HG02588 (cell line): ENCODE measurements around the gene THAP10.

Experiments
- ATAC-seq: cut with Tn5 transposase; IDR thresholded peaks from one replicate; pipeline ENCODE4 v1.9.1; 2021; ENCODE audit warnings: mild to moderate bottlenecking, moderate library complexity; ENCODE audit not compliant: unreplicated experiment

The THAP10 gene

GRCh38 chr15:70854666-70854976, 37.6 kb downstream of the THAP10 start:
- ATAC-seq, result no peak

GRCh38 chr15:70853973-70854665, 38.1 kb downstream of the THAP10 start, which contains the start of gene LARP6:
Gene LARP6 (minus strand): TSS chr15:70854157. CDS start chr15:70854088, 69 bp downstream.
- no peak for ATAC-seq

- ATAC-seq, result no peak
These were observed 38.8 kb downstream of the THAP10 start for GRCh38 chr15:70853318-70853972.

- no peak for ATAC-seq
These were observed 39.5 kb downstream of the THAP10 start for GRCh38 chr15:70852501-70853317.

GRCh38 chr15:70851889-70852288, 40.3 kb downstream of the THAP10 start:
- no peak for ATAC-seq

GRCh38 chr15:70845602-70846360, 46.5 kb downstream of the THAP10 start:
- no peak for ATAC-seq

- no peak for ATAC-seq
These were observed 54.8 kb downstream of the THAP10 start for GRCh38 chr15:70837476-70837875.

GRCh38 chr15:70835841-70836240, 56.4 kb downstream of the THAP10 start:
- ATAC-seq, result no peak

GRCh38 chr15:70835415-70835814, 56.8 kb downstream of the THAP10 start:
- no peak for ATAC-seq

GRCh38 chr15:70834999-70835398, 57.2 kb downstream of the THAP10 start:
- ATAC-seq, result no peak

GRCh38 chr15:70833861-70834765, 58.1 kb downstream of the THAP10 start:
- ATAC-seq, result no peak

GRCh38 chr15:70833422-70833821, 58.8 kb downstream of the THAP10 start:
- no peak for ATAC-seq

GRCh38 chr15:70832176-70832575, 60.1 kb downstream of the THAP10 start:
- no peak for ATAC-seq
